Fibroblast of skin of left biceps (primary cell): ENCODE measurements around the gene TEPSIN.

Experiments used
- DNase-seq, 2 experiments: peaks; one replicate each; pipeline ENCODE4 v3.0.0-alpha.2; 2013; ENCODE audit warnings: low read depth in 2 of 2

TEPSIN gene

GRCh38 chr17:81270279-81270678 lies 31.4 kb upstream of the TEPSIN start:
- DNase-seq, result no peak

- no peak for DNase-seq
These were observed 28.7 kb upstream of the TEPSIN start for GRCh38 chr17:81267390-81268067.

- DNase-seq, result no peak
These were observed 26.7 kb upstream of the TEPSIN start for GRCh38 chr17:81265576-81265975.

- DNase-seq, result no peak
These were observed 25.8 kb upstream of the TEPSIN start for GRCh38 chr17:81264640-81265039.

GRCh38 chr17:81263371-81264181 lies 24.7 kb upstream of the TEPSIN start:
- no peak for DNase-seq

GRCh38 chr17:81261582-81262336 lies 22.9 kb upstream of the TEPSIN start:
- no peak for DNase-seq

- DNase-seq, result no peak
These were observed 22.2 kb upstream of the TEPSIN start for GRCh38 chr17:81261096-81261495.

- DNase-seq, result no peak
These were observed 21.8 kb upstream of the TEPSIN start for GRCh38 chr17:81260641-81261040.

GRCh38 chr17:81260171-81260570 lies 21.3 kb upstream of the TEPSIN start:
- DNase-seq, result no peak

- no peak for DNase-seq
These were observed 20.3 kb upstream of the TEPSIN start for GRCh38 chr17:81259058-81259605.

- no peak for DNase-seq
These were observed 19.4 kb upstream of the TEPSIN start for GRCh38 chr17:81258292-81258691.

- no peak for DNase-seq
These were observed 18.7 kb upstream of the TEPSIN start for GRCh38 chr17:81257533-81257932.

GRCh38 chr17:81256616-81257015 lies 17.8 kb upstream of the TEPSIN start:
- no peak for DNase-seq

GRCh38 chr17:81254955-81255717 lies 16.3 kb upstream of the TEPSIN start:
- DNase-seq, result peak; percentile 15 to 24

GRCh38 chr17:81253358-81254131 lies 14.7 kb upstream of the TEPSIN start:
- peak in 1 of 2 experiments; percentile 4 for DNase-seq

- no peak for DNase-seq
These were observed 14.1 kb upstream of the TEPSIN start for GRCh38 chr17:81252987-81253329.

GRCh38 chr17:81252326-81252986 lies 13.6 kb upstream of the TEPSIN start:
- no peak for DNase-seq

GRCh38 chr17:81251709-81252301 lies 12.9 kb upstream of the TEPSIN start:
- DNase-seq, result no peak

- DNase-seq, result no peak
These were observed 12.3 kb upstream of the TEPSIN start for GRCh38 chr17:81251094-81251708.
